Limb (tissue), 2 donors: Measurements from ENCODE around the gene AGAP1.
"Not testable (repeated sequence)": the region's sequence is repeated elsewhere in the genome, so short reads cannot be mapped to it uniquely, and the experiment has no call there.

ENCODE experiments used
- DNase-seq, 2 donors: peaks; one replicate each; pipeline ENCODE4 v3.0.0-alpha.2; 2016; ENCODE audit errors: extremely low spot score in 2 of 2

Gene AGAP1

DNA sequence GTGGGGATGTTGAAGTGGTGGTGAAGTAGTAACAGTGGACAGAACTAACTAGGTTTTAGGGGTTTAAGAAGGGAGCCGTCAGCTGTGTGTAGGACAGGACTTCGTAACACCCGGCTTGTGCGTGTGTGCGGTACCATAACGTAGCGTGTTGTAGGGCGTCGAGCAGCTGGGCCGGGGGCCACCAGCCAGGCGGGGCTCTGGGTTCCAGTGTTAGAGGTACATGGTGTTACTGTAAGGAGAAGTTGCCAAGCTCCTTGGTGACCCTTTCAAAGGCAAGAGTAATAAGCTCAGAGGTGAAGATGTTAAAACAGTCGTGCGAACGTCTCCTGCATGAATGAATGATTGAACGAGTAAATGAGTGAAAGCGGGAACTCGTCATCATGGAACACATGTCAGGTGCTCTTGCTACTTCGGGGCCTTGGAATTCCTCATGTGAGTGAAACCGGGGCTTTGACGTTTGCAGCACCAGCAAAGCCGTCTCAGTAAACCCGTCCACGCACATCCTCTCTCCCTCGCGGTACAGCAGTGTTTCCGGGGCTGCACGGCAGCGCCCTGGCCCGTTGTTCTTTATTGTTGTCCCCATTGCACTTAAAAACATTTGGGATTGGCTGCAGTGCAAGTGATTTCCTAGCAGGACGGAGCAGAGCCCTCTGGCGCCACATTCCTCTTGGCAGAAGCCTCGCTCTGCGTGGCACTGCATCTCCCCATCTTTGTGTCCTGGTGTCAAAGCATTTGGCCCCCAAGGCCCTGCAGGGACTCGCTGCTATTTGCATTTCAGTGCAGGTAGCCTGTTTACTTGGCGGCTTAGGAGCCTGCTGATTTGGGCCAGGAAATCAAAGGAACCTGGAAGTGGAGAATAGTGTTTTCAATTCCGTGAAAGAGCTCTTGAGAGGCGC is 559.3 kb downstream of the AGAP1 start:
- no peak for DNase-seq

DNA sequence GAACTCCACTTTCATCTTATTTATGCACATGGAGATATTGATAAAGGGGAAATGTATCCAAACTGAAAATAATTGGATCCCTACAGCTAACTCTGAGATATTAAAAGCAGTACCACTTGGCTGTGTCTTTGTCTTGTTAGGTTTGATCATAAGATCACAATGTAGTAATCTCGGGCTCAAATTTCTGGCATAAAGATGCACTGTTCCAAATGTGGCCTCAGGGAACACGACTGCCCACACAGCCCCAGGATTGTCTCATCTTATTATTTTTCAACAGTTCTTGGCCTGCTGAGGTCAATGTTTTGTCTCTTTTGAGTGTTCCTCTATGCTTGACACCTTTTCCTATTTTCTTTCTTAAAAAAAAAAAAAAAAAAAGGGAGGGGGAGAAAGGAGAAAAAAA is 560.3 kb downstream of the AGAP1 start:
- DNase-seq: no peak

DNA sequence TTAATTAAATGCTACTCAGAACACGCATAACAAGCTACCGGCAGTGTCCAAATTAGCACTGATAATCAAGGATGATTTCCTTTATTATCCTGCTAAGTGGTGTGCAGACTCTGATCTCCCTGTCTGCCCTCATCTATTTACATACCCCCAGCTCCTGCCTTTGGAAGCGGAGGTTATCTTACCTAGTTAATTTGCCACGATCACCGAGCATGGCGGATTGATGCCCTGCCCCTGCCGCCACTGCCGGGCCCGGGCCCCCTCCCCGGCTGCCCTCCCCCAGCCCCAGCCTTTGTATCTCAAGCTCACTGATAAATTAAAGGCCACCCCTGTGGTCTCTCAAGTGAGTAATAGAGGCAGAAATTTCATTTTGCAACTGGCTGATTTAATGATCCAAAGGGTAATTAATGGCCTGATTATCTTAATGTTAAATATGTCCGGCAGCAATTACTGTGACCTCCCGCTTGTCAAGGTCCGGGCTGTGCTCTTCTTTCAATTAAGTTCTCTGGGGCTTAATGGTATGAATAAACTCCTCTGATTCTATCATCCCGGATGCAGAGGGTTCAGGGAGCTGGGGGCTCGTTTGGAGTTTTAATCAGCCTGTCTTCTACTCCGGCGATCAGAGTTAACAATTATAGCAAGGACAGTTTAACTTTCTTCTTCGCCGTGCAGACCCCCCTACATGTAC is 560.9 kb downstream of the AGAP1 start:
- no peak for DNase-seq

DNA sequence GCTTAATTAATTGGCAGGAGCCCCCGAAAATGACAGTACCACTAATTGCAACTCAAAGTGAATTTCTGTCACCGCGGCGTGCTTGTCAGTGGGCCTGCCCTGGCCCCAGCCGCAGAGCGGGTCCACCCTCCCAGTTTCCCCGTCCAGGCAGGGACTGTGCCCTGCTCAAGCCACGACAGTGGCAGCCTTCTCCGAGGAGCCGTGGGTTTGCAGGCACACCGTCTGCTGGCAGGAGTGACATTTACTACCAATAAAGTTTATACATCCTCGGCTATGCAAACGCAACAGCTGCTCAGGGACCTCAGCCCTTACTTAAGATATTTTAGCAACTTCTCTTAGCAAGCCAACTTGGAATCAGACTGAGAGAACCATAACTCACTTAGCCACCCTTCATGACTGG is 561.6 kb downstream of the AGAP1 start:
- peak in 1 of 2 donors; percentile 6 for DNase-seq

DNA sequence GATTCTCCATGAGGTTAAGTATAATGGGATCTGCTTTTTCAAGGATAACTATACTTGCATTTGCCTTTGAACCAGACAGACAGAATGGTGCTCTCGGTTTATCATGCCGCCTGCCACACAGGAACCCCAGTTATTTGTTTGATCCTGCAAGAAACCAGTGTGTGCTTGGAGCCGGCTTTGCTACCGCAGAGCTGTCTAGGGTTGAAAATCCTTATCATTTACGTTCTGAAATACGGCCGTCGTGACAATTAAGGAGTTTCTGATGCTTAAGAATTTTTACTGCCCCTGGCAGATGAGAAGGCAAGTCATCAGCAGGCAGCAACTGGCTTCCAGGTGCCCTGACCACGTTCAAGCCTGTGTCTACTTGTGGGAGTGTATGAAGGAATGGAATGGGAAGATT is 562.3 kb downstream of the AGAP1 start:
- DNase-seq: no peak

DNA sequence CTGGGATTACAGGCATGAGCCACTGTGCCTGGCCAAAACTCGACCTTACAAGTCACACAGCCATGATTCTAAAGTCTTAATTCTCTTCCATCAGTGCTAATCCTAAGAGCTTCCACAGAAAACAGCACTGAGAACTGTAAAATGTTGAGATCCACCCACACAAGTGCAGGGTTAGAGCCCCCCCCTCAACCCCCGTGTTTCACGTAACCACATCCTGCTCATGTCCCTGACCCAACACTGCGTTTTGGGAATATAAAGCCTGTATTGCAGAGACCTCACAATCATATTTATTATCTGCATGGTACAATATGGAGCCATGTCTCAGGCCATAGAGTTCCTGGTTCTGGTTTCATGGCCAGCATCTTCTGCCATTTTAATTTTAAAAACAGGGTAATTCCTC is 563.5 kb downstream of the AGAP1 start:
- no peak for DNase-seq

DNA sequence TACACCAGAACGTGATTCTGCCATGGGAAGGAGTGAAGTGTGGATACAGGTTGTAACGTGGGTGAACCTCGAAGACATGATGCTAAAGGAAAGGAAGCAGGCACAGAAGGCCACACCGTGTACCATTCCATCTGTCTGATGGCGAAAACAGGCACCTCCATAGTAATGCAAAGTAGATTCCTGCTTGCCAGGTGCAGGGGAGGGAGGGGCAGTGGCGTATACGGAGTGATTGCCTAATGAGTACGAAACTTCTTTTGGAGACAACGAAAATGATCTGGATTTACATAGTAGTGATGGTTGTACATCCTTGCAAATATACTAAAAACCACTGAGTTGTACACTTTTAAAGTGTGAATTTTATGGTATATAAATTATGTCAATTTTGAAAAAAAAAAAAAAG is 567.7 kb downstream of the AGAP1 start:
- no peak for DNase-seq

DNA sequence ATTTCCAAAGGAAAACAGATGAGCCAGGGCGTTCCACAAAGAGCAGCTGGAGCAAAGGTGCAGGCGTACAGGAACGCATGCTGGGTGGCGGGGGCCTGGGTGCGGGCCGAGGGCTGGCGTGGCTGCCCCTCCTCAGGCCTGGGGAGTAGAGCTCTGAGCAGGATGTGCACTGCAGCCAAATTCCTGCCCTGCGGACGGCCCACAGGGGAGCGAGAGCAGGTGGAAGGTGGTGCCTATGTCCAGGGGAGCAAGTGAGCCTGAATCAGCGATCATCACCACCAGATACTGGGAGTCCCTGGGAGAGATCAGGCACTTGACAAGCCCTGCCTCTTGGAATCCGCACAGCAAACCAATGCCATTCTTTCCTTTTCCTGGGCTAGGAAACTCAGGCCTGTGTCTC is 568.1 kb downstream of the AGAP1 start:
- no peak for DNase-seq

DNA sequence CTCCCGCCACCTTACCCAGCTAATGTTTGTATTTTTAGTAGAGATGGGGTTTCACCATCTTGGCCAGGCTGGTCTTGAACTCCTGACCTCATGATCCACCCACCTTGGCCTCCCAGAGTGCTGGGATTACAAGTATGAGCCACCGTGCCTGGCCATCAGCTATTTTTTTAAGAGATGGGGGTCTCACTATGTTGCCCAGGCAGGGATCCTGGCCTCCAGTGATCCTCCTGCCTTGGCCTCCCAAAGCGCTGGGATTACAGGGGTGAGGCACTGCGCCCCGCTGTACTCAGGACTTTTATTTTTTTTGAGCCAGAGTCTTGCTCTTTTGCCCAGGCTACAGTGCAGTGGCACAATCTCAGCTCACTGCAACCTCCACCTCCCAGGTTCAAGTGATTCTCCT is 569.0 kb downstream of the AGAP1 start:
- not testable (repeated sequence) for DNase-seq

DNA sequence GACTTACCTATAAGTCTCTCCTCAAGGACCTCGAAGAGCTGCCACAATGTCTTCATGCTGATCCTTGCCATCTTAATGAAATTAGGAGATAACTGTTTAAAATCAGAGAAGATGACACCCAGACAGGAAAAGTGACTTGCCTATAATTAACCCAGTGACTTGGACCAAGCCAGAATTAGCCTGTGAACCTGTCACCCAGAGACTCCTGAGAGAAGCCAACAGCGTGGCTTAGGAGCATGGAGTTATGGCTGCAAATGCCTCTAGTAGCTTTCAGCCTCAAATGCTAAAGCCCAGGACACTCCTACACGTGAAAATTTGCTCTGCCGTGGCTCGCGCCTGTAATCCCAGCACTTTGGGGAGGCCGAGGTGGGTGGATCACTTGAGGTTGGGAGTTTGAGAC is 570.2 kb downstream of the AGAP1 start:
- DNase-seq: no peak

DNA sequence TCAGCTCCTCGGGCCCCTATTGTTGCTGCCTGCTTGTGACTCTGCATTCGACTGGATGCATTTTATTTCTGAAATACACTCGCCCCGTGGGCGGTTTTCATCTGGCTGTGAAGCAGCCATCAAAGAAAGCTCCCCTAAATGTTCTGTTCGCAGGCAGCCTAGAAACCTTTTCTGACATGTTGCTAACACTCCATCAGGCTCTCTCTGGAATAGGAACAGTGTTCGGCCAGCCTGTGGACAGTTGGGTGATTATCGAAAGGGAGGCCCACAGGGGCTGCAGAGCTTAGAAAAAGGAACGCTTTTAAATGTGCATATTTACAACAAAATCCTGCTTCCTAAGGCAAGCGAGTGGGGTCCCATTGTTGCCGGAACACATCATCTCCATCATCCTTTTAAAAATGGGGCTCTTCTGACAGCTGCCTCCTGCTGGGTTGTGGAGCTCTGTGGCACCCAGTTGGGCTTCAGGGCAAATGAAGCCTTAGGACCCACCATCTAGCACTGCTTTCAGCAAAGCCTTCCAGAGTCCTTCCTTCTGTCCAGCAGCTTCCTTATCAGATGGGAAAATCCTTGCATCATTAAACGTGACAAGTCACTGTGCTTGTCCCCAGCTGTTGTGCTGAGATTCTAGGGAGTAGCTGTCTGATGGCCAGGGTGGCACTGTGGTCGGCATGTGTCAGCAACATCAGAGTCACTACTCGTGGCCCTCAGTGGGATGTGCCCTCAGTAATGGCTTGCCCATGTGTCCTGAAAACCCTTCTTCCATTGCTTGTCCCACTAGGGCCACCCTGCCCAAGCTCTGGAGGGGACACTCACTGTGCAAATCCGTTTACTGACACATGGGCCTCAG is 571.7 kb downstream of the AGAP1 start:
- DNase-seq: no peak

DNA sequence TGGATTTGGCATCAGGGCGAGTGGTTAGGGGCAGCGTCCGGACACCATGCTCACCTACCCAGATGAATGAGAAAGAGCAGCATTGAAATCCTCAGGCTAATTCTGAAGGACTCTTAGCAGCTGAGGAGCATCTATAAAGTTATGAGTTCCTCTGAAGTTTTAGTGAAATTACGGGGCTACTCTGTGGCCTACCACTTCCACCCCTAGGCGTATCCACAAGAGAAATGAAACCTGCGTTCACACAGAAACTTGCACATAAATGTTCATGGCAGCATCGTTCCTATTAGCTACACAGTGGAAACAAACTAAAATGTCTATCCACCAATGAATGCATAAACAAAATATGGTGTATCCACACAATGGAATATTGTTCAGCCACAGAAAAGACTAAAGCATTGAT is 576.4 kb downstream of the AGAP1 start:
- DNase-seq: no peak

DNA sequence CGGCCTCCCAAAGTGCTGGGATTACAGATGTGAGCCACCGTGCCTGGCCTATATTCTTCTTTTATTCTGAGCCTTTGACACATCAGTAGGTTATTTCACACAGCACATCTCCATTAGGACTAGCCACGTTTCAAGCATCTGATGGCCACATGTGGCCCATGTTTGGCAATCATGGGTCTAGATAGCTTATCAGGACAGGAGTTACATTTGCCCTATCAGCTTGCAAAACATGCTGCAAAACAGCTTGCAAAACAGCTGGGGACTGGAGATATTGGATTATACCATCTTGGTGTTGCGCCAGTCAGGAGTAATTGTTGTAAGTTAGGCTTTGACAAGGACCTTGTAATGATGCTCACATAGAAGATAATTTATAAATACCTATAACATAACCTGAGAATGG is 579.4 kb downstream of the AGAP1 start:
- DNase-seq: no peak

DNA sequence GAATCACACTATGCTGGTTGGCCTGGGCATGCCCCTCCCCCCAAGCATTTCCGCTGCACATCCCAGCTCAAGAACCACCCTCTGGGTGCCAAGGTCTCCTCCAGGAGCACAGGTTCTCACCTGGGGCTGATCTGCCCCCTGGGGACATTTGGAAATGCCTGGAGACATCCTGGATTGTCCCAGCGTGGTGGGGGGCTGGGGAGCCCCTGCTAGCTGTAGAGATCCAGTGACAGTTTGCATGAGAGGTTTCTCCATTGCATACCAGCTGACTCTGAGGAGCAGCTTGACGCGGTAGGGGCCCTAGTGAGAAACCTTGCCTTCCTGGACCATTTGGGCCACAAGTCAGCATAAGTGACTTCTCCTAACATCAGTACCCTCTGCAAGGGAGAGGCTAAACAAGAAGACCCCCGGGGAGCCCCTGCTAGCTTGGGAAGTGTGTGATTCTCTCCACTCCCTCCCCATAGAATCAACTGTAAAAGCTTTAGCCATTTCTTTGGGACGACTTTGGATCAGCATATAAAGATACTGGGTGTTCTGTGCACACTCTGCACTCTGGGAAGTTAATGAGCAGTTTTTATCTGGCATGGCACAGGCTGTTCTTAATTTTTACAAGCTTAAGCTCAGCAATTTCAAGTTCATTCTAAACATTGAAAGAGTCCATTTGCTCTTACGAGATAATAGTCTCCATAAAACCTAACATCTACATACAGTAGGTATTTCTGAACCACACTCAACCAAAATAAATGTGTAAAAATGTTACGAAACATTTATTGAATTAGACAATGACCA is 580.2 kb downstream of the AGAP1 start:
- no peak for DNase-seq

DNA sequence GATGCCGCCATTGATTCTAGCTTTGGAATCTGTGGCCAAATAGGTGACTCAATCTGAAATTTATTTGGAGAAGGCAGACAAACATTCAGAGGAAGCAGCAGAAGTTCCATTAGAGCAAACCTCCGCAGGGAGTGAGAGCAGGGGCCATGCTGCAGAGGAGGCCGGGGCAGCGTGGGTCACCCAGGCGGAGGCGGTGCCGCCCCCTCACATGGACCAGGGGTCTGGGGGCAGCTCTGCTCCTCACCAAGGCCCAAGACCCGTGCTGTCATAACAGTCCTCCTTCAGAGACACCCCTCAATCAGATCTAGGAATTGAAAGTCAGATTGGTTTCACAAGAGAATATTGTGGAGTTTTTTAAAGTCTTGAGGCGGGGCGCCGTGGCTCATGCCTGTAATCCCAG is 582.0 kb downstream of the AGAP1 start:
- no peak for DNase-seq

DNA sequence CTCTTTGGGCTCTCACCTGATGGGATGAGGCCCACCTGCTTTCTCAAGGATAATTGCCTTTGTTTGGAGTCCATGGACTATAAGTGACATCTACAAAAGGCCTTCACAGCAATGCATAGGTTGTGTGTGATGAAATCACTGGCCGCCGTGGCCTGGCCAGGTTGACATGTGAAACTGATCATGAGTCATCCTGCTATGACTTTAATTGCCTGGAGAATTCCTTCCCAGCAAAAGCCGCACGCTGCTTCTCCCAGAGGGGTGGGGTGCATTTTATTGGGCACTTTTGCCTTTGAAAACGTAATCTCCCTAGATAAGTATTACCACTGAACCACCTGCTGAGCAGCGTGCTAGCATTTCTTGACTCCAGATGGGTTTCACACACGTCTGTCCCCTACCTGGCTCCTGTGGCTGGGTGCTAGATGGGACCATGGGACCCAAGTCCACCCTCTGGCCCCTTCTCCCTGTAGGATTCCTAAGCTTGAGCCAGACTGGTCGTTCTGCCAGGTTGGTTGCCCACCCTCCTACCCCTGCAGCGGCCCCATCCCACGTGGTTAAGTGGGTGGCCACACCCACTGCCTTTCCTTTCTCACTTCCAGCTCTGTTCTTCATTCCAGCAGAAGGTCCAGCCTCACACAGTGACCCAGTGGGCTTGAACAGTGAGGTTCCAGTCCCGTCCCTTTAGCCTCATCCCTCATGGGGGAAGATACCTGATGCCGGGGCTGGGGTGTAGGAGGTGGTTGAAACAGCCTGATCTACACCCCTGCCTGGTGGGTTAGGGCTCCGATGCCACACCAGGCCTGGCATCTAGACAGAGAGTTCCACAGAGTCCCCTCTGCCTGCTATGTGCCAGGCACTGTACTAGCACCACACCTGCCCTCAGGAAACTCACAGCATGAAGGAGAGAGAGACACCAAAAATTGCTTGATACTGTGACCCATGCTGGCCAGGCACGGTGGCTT is 584.7 kb downstream of the AGAP1 start:
- no peak for DNase-seq

DNA sequence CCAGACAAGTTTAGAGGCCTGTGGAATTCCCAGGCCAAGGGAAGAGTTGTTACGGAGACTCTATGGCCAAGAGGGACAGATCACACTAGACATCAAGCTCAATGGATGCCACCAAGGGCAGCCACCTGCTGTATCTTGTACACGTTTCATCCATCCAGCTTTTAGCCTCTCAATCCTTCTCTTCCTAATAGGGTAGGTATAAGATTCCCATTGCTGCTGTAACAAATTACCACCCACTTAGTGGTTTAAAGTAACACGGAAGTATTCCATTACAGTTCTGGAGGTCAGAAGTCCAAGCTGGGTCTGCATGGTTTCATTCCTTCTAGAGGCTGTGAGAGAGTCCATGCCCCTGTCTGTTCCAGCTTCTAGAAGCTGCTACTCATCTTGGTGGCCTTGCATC is 586.6 kb downstream of the AGAP1 start:
- no peak for DNase-seq

DNA sequence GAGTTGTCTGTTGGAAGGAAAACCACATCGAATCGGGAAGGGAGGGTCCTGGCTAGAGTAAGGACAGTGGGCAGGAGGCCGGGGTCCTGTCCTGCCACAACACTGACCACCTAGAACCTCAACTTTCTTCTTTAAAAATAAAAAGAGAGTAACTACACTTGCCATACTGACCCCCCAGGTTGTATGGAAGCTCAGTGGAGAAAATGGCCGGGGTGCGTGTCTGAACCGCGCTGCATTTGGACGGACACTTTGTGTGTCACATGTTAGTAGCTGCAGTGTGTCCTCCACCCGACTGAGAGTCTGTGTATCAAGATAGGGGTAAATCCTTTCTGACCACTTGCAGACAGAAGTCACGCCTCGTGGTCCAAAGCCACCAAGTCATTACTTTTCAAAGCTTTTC is 587.3 kb downstream of the AGAP1 start:
- DNase-seq: no peak

DNA sequence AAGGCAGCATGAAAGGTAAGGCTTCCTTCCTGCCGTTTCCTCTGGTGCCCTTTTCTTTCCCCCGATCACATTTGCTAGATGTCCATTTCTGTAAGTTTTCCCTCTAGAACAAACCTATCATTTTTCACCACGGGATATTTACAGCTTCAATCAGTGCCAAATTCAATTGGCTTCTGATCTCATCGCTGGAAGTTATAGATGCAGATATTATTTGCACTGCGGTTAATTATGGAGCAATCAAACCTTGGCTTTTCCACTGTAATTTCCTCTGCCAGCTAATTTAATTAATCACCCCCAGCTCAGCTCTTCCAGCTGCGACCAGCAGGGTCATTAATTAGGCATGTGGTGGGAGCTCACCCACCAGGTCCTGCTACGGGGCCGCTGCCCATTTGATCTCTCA is 588.2 kb downstream of the AGAP1 start:
- no peak for DNase-seq

DNA sequence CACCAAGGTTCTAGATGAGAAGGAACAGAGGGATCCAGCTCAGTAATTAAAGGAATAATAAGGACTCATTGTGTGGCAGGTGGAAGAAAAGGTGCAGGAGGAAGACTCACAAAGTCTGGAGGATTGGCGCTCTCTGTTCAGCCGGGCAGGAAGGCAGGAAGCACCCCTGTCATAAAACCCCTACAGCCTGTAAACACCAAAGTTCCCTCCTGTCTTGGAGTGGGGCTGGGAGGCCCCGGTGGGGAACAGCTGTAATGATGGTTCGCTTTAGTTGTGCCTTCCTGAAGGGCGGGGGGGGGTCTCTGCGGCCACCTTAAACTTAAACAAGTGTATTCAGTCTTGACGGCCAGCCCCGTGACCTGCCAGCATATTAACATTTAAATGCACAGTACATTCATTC is 590.1 kb downstream of the AGAP1 start:
- DNase-seq: no peak
